ENCODE data around the gene ZNF639.

DNA sequence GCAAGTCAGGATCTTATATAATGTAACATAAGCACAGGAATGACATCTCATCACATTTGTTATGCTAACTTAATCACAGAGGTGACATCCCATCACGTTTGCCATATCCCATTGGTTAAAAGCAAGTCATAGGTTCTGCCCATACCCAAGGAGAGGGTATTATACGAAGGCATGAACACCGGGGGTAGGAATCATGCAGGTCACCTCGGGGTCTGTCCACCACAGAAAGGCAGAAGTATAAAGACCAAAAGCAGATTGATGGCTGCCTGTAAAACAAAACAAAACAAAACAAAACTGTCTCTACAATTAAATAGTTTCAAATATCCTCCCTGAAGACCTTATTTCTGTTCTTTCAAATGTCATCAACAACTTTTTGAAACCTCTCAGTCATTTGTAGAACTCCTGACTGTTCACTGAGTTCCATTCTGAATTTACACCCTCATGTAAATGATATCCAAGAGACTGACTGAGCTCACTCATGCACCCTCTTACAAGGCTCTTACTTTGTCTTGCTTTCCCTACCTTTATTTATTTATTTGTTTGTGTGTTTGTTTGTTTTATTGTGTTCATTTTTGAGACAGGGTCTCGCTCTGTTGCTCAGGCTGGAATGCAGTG is 22.7 kb upstream of the ZNF639 start:
- TF ChIP-seq, protein P1, sequence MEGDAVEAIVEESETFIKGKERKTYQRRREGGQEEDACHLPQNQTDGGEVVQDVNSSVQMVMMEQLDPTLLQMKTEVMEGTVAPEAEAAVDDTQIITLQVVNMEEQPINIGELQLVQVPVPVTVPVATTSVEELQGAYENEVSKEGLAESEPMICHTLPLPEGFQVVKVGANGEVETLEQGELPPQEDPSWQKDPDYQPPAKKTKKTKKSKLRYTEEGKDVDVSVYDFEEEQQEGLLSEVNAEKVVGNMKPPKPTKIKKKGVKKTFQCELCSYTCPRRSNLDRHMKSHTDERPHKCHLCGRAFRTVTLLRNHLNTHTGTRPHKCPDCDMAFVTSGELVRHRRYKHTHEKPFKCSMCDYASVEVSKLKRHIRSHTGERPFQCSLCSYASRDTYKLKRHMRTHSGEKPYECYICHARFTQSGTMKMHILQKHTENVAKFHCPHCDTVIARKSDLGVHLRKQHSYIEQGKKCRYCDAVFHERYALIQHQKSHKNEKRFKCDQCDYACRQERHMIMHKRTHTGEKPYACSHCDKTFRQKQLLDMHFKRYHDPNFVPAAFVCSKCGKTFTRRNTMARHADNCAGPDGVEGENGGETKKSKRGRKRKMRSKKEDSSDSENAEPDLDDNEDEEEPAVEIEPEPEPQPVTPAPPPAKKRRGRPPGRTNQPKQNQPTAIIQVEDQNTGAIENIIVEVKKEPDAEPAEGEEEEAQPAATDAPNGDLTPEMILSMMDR (IDR thresholded peaks at IDR 0.05), result no peak
- TF ChIP-seq POLR2A (IDR thresholded peaks at IDR 0.05), result no peak
- no peak for TF ChIP-seq POLR2AphosphoS5 (IDR thresholded peaks at IDR 0.05)
- TF ChIP-seq EP300 (IDR thresholded peaks at IDR 0.05; ENCODE audit: low read depth), result no peak
